ACHN (cell line): ENCODE measurements around the gene ERI2.

ENCODE experiments used
- DNase-seq: peaks from one replicate; pipeline ENCODE4 v3.0.0-alpha.2; 2015
- in situ Hi-C: cut with HindIII; loops from 2 replicates; pipeline ENCODE4 v1.10.0; 2017; ENCODE audit warnings: low sequenced_read_pairs, low pct_ligation_motif_present, low pct_unique_long_range_greater_than_20kb

Gene ERI2, protein sequence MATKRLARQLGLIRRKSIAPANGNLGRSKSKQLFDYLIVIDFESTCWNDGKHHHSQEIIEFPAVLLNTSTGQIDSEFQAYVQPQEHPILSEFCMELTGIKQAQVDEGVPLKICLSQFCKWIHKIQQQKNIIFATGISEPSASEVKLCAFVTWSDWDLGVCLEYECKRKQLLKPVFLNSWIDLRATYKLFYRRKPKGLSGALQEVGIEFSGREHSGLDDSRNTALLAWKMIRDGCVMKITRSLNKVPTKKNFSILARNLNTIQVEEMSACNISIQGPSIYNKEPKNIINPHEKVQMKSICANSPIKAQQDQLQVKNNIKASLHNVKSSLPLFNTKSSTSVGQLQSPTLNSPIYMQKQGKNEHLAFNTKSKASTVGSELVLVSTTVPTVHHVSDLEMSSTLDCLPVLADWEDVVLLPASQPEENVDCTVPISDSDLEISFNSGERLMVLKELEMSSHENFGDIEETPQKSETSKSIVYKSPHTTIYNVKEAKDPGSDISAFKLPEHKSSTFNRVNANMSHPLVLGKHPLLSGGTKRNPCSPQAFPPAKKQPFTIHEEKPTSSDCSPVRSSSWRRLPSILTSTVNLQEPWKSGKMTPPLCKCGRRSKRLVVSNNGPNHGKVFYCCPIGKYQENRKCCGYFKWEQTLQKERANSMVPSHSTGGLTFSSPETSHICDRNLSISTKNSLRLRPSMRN

GRCh38 chr16:20806168-20807050, at the start of gene ERI2, which contains the start of gene REXO5:
TSS of gene ERI2 (minus strand) at chr16:20806472. CDS start at chr16:20806430, 42 bp downstream.
TSS of gene REXO5 (plus strand) at chr16:20806527. CDS start at chr16:20806954, 427 bp downstream.
- peak; percentile 99 for DNase-seq
- in situ Hi-C loops = no loop called here

DNA sequence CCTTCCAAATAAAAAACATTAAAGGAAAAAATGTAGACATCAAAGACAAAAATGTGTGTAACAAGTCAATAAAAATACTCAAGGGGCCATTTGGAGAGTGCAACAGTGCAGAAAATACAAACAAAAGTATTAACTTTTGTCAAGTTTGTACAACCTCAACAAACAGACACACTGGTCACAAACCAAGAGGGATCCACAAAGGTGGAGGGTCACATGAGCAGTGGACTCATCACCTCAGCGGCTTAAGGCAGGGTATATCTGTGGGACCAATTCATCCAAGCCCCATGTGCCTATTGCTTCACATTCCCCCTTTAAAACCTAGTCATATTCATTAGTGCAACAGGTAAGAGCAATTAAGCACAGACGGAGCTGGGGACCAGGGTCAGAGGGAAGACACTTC, 48.7 kb upstream of the ERI2 start:
- in situ Hi-C loops = no loop called here
- no peak for DNase-seq

- no peak for DNase-seq
- in situ Hi-C loops = no loop called here
These were observed 47.8 kb upstream of the ERI2 start for GRCh38 chr16:20853981-20854620.

GRCh38 chr16:20853143-20853542, 46.9 kb upstream of the ERI2 start:
- DNase-seq = no peak
- in situ Hi-C loops = no loop called here

DNA sequence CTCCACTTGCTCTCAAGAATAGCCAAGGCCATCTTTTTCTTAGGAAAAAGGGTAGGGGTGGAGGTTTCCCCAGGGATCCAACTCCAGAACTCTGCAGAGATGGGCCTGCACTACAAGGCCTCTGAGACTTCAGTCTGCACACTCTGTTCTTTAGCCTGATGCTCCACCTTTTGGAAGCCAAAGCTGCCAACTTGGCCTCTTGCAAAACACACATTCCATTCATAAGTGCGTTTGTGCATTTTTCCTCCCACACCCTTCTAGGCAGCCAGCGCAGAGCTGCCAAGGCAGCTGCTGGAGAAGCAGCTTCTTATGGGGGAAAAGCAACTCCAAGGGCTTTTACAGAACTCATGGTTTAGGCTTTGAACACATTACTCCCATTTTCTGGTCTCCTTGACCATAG, 45.3 kb upstream of the ERI2 start:
- in situ Hi-C loops = no loop called here
- DNase-seq = peak; percentile 68

GRCh38 chr16:20850981-20851380, 44.7 kb upstream of the ERI2 start:
- in situ Hi-C loops = no loop called here
- DNase-seq = no peak

DNA sequence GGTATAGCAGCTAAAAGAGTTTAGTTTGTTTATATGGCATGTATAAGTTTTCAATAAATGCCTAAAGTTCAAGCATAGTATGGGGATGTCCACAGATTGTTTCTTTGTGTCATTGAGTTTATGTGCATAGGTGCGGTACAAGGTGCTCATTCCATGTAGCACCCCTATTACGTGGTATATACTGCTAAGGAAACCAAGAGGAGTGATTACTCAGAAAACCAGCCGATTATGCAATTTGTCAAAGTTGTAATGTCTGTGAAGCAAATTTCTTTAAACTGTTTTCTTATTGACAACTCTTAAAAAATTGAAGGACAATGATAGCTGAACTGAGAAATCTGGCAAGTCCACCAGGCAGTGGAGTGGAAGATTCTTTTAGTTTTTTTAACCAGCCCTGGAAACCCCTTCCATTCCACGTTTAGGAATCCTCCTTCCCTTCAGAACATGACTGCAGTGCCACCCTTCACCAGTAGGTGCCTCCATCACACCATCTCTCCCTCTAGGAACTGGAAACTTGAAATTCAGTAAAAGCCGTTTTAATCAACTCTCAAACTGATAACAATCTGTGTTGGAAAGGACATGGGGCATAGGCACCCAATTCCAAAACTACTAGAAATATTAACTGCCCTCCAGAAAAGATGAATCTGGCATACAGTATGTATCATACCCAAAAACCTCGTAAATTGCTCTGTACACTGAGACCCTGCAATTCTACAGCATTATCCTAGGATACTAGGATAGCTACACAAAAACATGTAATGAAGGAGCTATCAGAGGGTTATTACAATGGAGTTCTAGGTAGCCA, 43.5 kb upstream of the ERI2 start:
- DNase-seq = peak; percentile 78
- in situ Hi-C loops = no loop called here

DNA sequence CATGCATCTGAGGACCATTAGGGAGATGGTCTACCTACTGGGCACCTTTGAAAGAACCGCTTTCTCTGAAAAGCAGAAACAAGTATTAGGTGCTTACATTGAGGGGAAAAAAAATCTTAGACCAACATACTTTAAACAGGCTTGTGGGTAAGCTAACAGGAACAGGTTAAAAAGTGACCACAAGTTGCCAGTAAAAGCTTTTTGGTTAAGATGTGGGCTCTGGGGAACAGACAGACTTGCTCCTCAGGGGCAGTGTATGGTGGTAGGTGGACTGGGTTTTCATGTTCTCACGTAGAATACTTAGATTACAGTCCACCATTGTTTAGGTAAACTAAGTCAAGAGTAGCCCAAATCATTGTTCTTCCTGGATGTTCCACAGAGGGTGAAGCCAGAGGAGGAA, 41.3 kb upstream of the ERI2 start:
- in situ Hi-C loops = no loop called here
- no peak for DNase-seq

GRCh38 chr16:20846551-20846950, 40.3 kb upstream of the ERI2 start:
- DNase-seq = no peak

GRCh38 chr16:20846030-20846429, 39.8 kb upstream of the ERI2 start:
- no peak for DNase-seq
- in situ Hi-C loops = no loop called here

More at GRCh38 chr16:20846551-20846950, 40.3 kb upstream of the ERI2 start:
- in situ Hi-C loops = no loop called here

- DNase-seq = no peak
- in situ Hi-C loops = no loop called here
These were observed 38.3 kb upstream of the ERI2 start for GRCh38 chr16:20844588-20844987.

GRCh38 chr16:20844054-20844453, 37.8 kb upstream of the ERI2 start:
- in situ Hi-C loops = no loop called here
- DNase-seq = no peak

GRCh38 chr16:20839504-20839903, 33.2 kb upstream of the ERI2 start:
- DNase-seq = no peak
- in situ Hi-C loops = no loop called here

- in situ Hi-C loops = no loop called here
- no peak for DNase-seq
These were observed 32.0 kb upstream of the ERI2 start for GRCh38 chr16:20838240-20838639.

DNA sequence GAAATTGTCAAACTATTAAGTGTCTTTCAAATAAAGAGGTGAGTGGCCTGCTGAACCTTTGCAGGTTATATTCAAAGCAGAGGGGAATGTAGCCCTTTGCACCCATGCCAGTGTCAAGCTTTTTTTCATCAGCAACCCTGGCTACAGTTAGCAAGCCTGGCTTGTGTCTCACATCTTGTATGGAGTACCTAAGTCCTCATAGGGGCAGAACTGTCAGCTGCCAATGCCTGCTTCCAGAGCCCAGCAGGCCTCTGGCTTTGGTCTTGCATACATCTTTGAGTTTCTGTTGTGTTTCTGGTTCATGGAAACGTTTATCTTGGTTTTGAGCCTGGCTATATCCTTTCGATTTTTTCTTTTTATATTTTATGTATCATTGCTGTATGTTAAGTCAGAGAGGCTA, 26.8 kb upstream of the ERI2 start:
- in situ Hi-C loops = no loop called here
- DNase-seq = no peak

GRCh38 chr16:20830372-20830771, 24.1 kb upstream of the ERI2 start:
- in situ Hi-C loops = no loop called here
- DNase-seq = no peak

GRCh38 chr16:20829536-20829935, 23.3 kb upstream of the ERI2 start:
- in situ Hi-C loops = no loop called here
- DNase-seq = no peak

DNA sequence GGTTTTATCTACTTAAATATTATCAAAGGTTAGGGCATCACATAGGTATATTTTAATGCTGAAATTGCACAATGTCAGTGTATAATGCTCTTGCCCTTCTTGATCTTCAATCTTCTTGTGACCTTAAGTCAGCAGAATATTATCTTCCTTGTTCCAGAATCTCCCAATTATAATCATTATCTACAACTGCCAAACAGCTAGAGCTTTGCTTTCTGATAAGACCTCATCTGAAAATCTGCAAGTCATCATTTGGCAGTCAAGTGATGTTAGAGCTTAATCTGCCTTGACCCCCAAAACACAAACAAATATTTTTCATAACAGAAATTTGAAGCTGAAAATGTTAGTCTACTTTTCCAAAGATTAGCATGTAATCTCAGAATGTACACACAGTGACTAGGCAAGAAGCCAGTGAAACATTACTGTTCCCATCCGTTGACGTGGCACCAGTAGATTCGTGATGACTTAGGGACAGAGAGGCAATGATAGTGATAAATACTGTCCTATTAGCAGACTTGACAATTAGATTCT, 19.8 kb upstream of the ERI2 start:
- in situ Hi-C loops = no loop called here
- no peak for DNase-seq
